HG03432 (cell line): ENCODE measurements around the gene SFRP4.
A peak's percentile ranks its signal among the peaks of the same experiment; 100 is the strongest.

Experiments
- ATAC-seq: cut with Tn5 transposase; IDR thresholded peaks from one replicate; pipeline ENCODE4 v1.9.1; 2021; ENCODE audit warnings: mild to moderate bottlenecking, moderate library complexity; ENCODE audit not compliant: unreplicated experiment

SFRP4 gene

GRCh38 chr7:37927773-37928444 is 11.3 kb upstream of the SFRP4 start:
- no peak for ATAC-seq

- ATAC-seq, result no peak
Measured at GRCh38 chr7:37925620-37926019, 9.0 kb upstream of the SFRP4 start.

- no peak for ATAC-seq
Measured at GRCh38 chr7:37924491-37925041, 7.9 kb upstream of the SFRP4 start.

DNA sequence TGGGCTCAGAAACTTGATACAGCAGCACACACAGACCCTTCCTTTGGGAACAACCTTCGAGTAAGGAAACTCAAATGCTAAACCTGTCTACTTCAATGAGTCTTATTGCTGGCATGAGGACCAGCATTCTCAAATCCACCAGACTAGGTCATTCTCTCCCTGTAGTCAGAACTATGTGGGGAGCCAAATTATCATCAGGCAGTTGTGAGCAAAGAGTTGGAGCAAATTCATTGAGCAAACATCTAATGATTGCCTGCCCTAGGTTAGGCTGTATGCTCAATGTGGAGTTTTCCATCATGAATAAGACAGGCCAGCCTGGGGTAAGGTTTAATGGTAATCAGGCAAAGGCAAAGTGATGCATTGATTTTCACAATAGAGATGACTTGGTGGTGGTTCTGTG is 7.4 kb upstream of the SFRP4 start:
- no peak for ATAC-seq

DNA sequence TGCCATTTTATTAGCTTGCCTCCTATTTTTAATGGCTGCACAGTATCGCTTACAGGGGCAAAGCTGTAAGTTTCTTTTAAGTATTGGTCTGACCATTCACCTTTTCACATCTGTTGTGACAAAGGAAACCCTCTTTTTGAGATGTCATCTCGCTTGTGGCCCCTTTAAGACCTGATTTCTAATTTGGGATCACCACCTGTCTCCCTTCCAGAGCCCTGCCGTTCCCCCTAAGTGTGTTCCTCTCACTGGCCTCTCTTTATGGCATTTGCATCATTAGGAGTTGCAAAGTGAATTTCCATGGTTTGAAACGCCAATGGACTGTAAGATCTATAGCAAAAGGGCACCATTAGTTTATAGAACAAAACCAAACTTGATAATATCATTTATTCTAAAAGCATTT is 5.3 kb upstream of the SFRP4 start:
- ATAC-seq, result no peak

DNA sequence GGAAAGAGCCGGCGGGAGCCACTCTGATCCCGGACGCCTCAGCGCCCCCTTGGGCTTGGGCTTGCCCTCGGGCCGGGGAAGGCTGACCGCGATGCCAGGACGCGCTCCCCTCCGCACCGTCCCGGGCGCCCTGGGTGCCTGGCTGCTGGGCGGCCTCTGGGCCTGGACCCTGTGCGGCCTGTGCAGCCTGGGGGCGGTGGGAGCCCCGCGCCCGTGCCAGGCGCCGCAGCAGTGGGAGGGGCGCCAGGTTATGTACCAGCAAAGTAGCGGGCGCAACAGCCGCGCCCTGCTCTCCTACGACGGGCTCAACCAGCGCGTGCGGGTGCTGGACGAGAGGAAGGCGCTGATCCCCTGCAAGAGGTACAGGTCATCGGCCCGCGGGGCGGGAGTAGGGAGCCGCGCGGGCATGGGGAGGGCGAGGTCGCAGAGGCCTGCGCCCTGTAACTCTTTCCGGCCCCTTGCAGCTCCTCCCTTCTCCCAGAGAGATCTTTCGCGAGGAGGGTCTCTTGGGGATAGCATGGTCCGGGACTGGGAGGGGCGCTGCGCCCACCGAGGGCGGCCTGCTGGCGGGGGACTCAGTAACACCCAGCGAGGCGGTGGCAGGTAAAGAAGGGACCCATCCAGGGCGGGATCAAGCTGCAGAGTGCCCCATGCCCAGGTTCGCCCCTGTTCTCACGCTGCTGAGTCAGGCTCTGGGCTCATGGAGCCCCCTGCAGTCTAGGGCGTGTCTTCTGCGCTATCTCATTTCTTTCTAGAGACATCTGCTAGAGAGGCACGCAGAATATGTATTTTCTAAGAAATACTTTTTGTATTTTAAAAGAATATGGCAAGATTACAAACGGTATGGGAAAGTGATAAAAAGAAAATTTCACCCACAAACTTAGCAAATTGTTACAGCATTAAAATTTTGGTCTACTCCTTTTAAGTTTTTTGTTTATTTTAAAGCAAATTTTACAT is 4.5 kb upstream of the SFRP4 start:
- ATAC-seq, result peak; percentile 68

DNA sequence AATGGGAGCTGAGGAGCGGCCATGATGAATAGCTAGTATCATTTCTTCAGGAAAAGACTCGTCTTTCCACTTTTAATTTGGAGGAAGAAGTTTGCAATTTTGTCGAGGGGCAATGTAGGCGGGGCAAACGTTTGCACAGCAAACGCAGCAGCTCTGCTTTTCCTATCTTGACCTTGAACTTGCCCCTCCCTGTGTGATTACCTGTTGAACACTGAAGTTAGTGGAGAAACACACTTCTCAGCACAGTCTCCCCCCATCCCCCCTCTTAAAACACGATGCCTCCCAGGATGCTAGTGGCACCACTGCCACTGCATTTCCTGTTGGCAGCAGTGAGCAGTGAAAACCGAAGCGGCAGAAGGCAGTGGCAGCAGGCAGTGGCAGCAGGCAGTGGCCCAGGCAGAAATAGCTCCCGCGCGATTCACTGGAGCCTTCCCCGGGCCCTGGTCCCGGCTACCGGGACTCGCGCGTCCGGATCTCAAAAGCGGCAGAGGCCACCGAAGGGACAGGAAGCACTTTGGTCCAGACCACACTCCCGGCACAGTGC is 3.8 kb upstream of the SFRP4 start, which contains the start of gene EPDR1:
EPDR1 (plus strand) TSS at position 336 of the 544 bp plus-strand sequence. CDS start 300 bp downstream, outside the sequence.
- peak; percentile 62 for ATAC-seq

GRCh38 chr7:37918526-37918925 is 1.9 kb upstream of the SFRP4 start:
- ATAC-seq, result no peak

DNA sequence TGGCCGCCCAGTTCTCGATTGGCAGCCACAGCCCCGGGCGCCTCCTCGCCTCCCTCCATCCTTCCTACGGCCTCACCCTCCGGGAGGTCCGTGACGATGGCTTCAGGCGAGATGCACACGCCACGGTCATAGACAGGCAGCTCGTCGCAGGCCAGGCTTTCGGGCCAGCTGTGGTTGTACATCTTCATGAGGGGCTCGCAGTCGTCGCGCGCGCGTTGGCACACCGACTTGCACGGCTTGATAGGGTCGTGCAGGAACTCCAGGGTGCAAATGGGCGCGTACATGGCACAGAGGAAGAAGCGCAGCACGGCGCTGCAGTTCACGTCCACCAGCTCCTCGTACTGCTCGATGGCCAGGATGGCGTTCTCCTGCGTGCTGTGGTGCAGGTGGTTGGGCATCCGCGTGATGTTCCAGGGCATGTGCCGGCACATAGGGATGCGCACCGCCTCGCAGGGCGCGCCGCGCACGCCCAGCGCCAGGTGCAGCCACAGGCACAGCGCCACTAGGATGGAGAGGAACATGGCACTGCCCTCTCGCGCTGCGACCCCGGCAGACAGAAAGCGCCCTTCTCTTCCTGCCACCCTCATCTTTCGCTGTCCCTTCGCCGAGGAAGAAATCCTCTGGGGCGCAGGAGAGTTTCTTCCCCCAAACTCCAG is 472 bp downstream of the SFRP4 start:
- no peak for ATAC-seq

DNA sequence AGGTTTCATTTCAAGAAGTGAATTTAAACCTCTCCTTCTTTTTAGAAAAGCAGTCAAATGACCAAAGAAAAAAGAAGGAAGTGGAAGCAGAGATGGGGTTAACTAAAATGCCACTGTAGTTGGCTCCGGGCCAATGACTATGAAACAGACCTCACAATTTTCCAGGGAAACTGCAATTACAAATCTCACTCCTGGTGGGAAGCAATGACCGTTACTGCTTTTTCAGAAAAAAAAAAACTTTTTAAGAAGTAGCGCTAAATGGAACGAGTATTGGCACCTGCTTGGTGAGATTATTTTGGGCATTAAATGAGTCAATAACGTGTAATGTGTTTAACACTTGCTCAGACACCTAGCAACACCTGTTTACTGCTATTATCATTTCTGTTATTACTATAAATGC is 1.2 kb downstream of the SFRP4 start:
- peak; percentile 37 for ATAC-seq

DNA sequence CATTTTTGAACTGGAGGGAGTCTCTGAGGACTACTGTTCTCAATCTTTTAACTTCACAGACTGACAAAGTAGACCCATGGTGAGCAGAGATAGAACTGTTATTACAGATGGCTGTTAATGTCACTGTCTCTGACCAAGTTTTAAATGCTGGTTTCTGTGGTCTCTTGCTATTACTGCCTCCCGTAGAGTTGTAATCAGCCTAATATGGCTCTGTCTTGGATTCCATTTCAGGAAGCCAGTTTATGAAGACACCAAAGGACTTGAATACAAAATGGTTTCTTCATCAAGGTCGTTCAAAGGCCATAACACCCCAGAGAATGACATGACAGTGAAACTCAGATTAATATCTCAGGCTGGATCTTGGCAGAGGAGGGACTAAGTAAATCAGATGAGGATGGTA is 3.9 kb downstream of the SFRP4 start:
- ATAC-seq, result no peak

GRCh38 chr7:37908221-37908788 is 8.3 kb downstream of the SFRP4 start:
- ATAC-seq, result no peak

GRCh38 chr7:37901890-37902524 is 14.6 kb downstream of the SFRP4 start:
- ATAC-seq, result no peak

GRCh38 chr7:37901236-37901827 is 15.3 kb downstream of the SFRP4 start:
- no peak for ATAC-seq

GRCh38 chr7:37899712-37900247 is 16.8 kb downstream of the SFRP4 start:
- no peak for ATAC-seq

GRCh38 chr7:37894671-37895070 is 21.9 kb downstream of the SFRP4 start:
- ATAC-seq, result no peak

DNA sequence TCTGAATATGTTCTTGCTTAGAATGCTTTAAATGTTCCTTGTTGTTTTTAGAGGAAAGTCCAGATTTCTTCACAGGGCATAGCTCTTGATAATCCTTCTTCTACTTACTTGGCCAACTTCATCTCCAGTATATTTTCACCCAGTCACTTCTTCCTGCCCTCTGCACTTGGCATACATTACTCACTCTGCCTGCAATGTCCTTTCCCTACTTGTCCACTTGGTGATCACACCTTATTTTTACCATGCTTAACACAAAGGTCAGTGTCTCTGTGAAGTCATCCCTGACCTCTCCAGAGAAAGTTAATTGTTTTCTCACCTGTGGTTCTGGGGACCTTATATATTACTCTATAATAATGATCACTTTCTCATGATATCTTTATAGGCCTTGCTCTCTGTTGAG is 23.3 kb downstream of the SFRP4 start:
- no peak for ATAC-seq

GRCh38 chr7:37882086-37882485 is 34.5 kb downstream of the SFRP4 start:
- ATAC-seq, result no peak
